ENCODE results near the gene KIF24. TPM values are rescaled to one million over a fixed set of nuclear protein-coding genes. Genes with fewer than 3 reads are reported as not detected.

KIF24 gene
- total RNA-seq, 2 donors from 2014 or later: 7.7 to 10.6 TPM

GRCh38 chr9:34374339-34374738 lies 45.3 kb upstream of the KIF24 start:
- H3K27ac Mint-ChIP-seq: peak overlapping the region; percentile 99
- peaks cover 45% of the 10 kb centered on the region for H3K36me3 ChIP-seq (ENCODE audit: control insufficient read depth, insufficient read depth, low read length)
- DNase-seq: no peak
- peak overlapping the region; percentile 87 for H3K4me3 Mint-ChIP-seq
- H3K27ac ChIP-seq (ENCODE audit: low read depth, low read length): no peak overlapping the region
- peaks cover 5% of the 10 kb centered on the region for H3K27me3 ChIP-seq (ENCODE audit: control insufficient read depth, insufficient read depth, low read length, poor library complexity, severe bottlenecking)
- peaks cover 19% of the 10 kb centered on the region for H3K4me1 Mint-ChIP-seq
- H3K4me3 ChIP-seq (ENCODE audit: low read length): peak overlapping the region; percentile 92
- peaks cover 11% of the 10 kb centered on the region for H3K27me3 Mint-ChIP-seq (ENCODE audit: insufficient read depth)
- peaks cover 21% of the 10 kb centered on the region for H3K9me3 ChIP-seq (ENCODE audit: control insufficient read depth, low read length)
- no peak for TF ChIP-seq CTCF (conservative IDR thresholded peaks at IDR 0.05)
- WGBS, 2 experiments (ENCODE audit: insufficient coverage in 1 of 2, insufficient read length in 1 of 2): 84 to 94% methylated on average over 2 to 3 of the region's 3 CpGs
- H3K9ac ChIP-seq (ENCODE audit: extremely low read depth, low read length, poor library complexity, severe bottlenecking): peak overlapping the region; percentile 71
- H3K4me1 ChIP-seq (ENCODE audit: control insufficient read depth, insufficient read depth, low read length): no peaks in the 10 kb centered on the region
- H3K36me3 Mint-ChIP-seq (ENCODE audit: low read depth): peaks cover 44% of the 10 kb centered on the region
- H3K9me3 Mint-ChIP-seq: peaks cover 34% of the 10 kb centered on the region

GRCh38 chr9:34373749-34374148 lies 44.7 kb upstream of the KIF24 start:
- Mint-ChIP-seq H3K4me1 (peaks cover 18% of the 10 kb centered on the region), H3K27ac (peak overlapping the region; percentile 99)

GRCh38 chr9:34372467-34373011 lies 43.5 kb upstream of the KIF24 start:
- Mint-ChIP-seq H3K27ac (peak overlapping the region; percentile 35), H3K36me3 (ENCODE audit: low read depth) (peaks cover 62% of the 10 kb centered on the region), H3K9me3 (peaks cover 52% of the 10 kb centered on the region), H3K27me3 (ENCODE audit: insufficient read depth) (no peaks in the 10 kb centered on the region), H3K4me3 (no peak overlapping the region), H3K4me1 (peaks cover 18% of the 10 kb centered on the region)
- no peaks in the 10 kb centered on the region for H3K27me3 ChIP-seq (ENCODE audit: control insufficient read depth, insufficient read depth, low read length, poor library complexity, severe bottlenecking)
- TF ChIP-seq CTCF (conservative IDR thresholded peaks at IDR 0.05): no peak
- no peak overlapping the region for H3K9ac ChIP-seq (ENCODE audit: extremely low read depth, low read length, poor library complexity, severe bottlenecking)
- H3K4me1 ChIP-seq (ENCODE audit: control insufficient read depth, insufficient read depth, low read length): no peaks in the 10 kb centered on the region
- no peak overlapping the region for H3K27ac ChIP-seq (ENCODE audit: low read depth, low read length)
- WGBS, 2 experiments (ENCODE audit: insufficient coverage in 1 of 2, insufficient read length in 1 of 2): 97% methylated on average over 27 to 41 of the region's 41 CpGs
- peak; percentile 71 for DNase-seq
- H3K36me3 ChIP-seq (ENCODE audit: control insufficient read depth, insufficient read depth, low read length): peaks cover 61% of the 10 kb centered on the region
- no peak overlapping the region for H3K4me3 ChIP-seq (ENCODE audit: low read length)
- H3K9me3 ChIP-seq (ENCODE audit: control insufficient read depth, low read length): peaks cover 39% of the 10 kb centered on the region

More at GRCh38 chr9:34373749-34374148, 44.7 kb upstream of the KIF24 start:
- Histone ChIP-seq H3K9ac (ENCODE audit: extremely low read depth, low read length, poor library complexity, severe bottlenecking) (no peak overlapping the region), H3K27me3 (ENCODE audit: control insufficient read depth, insufficient read depth, low read length, poor library complexity, severe bottlenecking) (peaks cover 5% of the 10 kb centered on the region), H3K4me3 (ENCODE audit: low read length) (peak overlapping the region; percentile 92), H3K4me1 (ENCODE audit: control insufficient read depth, insufficient read depth, low read length) (no peaks in the 10 kb centered on the region), H3K36me3 (ENCODE audit: control insufficient read depth, insufficient read depth, low read length) (peaks cover 51% of the 10 kb centered on the region), H3K9me3 (ENCODE audit: control insufficient read depth, low read length) (peaks cover 27% of the 10 kb centered on the region), H3K27ac (ENCODE audit: low read depth, low read length) (no peak overlapping the region)
- Mint-ChIP-seq H3K4me3 (peak overlapping the region; percentile 87), H3K9me3 (peaks cover 40% of the 10 kb centered on the region), H3K36me3 (ENCODE audit: low read depth) (peaks cover 50% of the 10 kb centered on the region), H3K27me3 (ENCODE audit: insufficient read depth) (peaks cover 11% of the 10 kb centered on the region)
- 94 to 95% methylated on average over 2 of the region's 2 CpGs for WGBS, 2 experiments (ENCODE audit: insufficient coverage in 1 of 2, insufficient read length in 1 of 2)
- TF ChIP-seq CTCF (conservative IDR thresholded peaks at IDR 0.05): no peak
- no peak for DNase-seq
